ENCODE results near the gene TBX1. TPM values are rescaled to one million over a fixed set of nuclear protein-coding genes. Genes with fewer than 3 reads are reported as not detected.
A peak's percentile ranks its signal among the peaks of the same experiment; 100 is the strongest.

The TBX1 gene
- total RNA-seq, 1 donor from 2014 or later, result 13.5 TPM

GRCh38 chr22:19721330-19722177 lies 39.0 kb upstream of the TBX1 start:
- peaks cover 66% of the 10 kb centered on the region for H3K27me3 ChIP-seq (ENCODE audit: low read depth)
- H3K27ac ChIP-seq, result no peak overlapping the region
- no peak for ATAC-seq
- intact Hi-C loops (cut with DNase I), result no loop called here
- no peak for TF ChIP-seq CTCF (IDR thresholded peaks at IDR 0.05)
- peaks cover 30% of the 10 kb centered on the region for H3K4me1 ChIP-seq
- H3K4me3 ChIP-seq, result no peak overlapping the region
- no peaks in the 10 kb centered on the region for H3K9me3 ChIP-seq
- no peak for DNase-seq
- no peaks in the 10 kb centered on the region for H3K36me3 ChIP-seq

DNA sequence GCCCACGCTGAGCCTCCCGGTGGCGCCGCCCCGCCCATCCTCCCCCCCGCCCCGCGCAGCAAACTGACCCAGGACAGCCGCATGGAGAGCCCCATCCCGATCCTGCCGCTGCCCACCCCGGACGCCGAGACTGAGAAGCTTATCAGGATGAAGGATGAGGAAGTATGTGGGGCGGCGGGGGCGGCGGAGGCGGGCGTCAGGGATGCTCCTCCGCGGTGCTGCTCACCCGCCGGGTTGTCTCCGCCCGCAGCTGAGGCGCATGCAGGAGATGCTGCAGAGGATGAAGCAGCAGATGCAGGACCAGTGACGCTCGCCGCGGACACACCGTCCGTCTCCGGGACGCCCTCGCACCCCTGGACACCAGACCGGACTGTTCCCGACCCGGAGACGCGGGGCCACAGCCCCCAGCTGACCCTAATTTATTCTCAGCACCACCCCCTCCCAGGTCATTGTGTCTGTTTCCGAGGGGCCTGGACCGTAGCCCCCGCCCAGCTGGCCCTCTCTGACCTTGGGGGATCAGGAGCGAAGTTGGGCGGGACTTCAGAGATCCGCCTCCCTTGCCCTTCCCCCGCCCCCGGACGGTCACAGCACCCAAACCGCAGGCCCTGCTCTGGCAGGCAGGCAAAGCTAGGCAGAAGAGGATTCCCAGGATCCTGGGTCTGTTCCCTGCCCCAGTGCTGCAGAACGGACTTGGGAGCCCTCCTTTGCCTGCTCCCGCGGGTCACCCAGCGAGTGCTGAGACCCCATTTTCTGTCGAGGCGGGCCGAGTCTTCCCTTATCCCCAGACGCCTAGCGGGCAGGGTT lies 38.2 kb upstream of the TBX1 start:
- ATAC-seq (no peak), DNase-seq (no peak)
- no peaks in the 10 kb centered on the region for H3K36me3 ChIP-seq
- H3K4me3 ChIP-seq, result no peak overlapping the region
- peaks cover 27% of the 10 kb centered on the region for H3K4me1 ChIP-seq
- H3K9me3 ChIP-seq, result no peaks in the 10 kb centered on the region
- no peak overlapping the region for H3K27ac ChIP-seq
- H3K27me3 ChIP-seq (ENCODE audit: low read depth), result peaks cover 57% of the 10 kb centered on the region
- intact Hi-C loops (cut with DNase I), result no loop called here
- TF ChIP-seq CTCF (IDR thresholded peaks at IDR 0.05), result no peak

DNA sequence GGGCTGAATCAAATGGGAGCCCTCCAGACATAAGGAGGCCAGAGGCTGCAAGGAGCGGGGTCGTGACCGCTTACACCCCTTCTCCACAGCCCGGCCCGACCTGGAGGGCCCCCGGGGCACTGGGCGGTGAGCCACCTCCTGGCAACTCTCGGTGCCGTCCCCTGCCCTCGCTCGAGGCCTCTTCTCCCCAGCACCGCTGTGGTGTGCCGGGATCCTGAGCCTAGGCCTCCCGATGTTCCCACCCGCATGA lies 37.7 kb upstream of the TBX1 start:
- H3K9me3 ChIP-seq, result no peaks in the 10 kb centered on the region
- TF ChIP-seq CTCF (IDR thresholded peaks at IDR 0.05), result no peak
- peaks cover 22% of the 10 kb centered on the region for H3K4me1 ChIP-seq
- intact Hi-C loops (cut with DNase I), result no loop called here
- H3K27me3 ChIP-seq (ENCODE audit: low read depth), result peaks cover 56% of the 10 kb centered on the region
- ATAC-seq, result no peak
- H3K27ac ChIP-seq, result no peak overlapping the region
- no peaks in the 10 kb centered on the region for H3K36me3 ChIP-seq
- no peak for DNase-seq
- no peak overlapping the region for H3K4me3 ChIP-seq

DNA sequence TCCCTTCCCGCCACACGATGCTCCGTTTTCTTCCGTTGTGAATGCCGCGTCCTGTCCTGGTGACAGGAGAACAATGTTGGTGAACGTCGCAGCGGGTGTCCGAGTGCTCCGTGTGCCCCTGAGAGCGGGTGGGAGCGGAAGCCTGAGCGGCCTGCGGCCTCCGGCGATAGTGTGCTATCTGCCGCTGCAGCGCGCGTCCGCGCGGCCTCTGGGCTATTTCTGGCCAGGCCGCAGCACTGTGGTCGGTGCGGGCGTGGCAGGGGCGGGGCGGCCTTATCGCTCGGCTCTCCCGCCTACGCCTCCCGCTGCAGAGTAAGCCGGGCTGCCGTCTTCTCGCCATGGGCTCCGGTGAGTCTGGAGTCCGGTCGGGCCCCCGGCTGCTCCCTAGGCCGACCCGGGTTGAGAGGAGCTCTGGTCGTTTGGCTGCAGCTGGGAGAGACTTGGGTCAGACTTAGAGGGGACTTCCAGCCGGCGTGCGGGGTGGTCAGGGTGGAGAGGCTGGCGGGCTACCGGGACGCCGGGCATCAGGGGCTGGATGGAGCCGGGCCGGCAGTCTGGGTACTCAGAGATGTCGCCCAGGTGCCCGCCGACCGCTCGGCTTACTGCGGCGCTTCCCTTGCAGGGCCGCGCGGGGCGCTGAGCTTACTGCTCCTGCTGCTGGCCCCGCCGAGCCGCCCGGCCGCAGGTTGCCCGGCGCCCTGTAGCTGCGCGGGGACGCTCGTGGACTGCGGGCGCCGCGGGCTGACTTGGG lies 37.2 kb upstream of the TBX1 start, which contains the start of gene GP1BB:
GP1BB (plus strand) TSS at position 308 of the 751 bp plus-strand sequence; CDS start at position 339, 31 bp downstream.
- DNase-seq (peak; percentile 61), ATAC-seq (peak; percentile 46 to 82)
- peak within 1 kb of the TSS; percentile 36 for H3K4me3 ChIP-seq
- intact Hi-C loops (cut with DNase I), result no loop called here
- peak; percentile 14 for TF ChIP-seq CTCF (IDR thresholded peaks at IDR 0.05)
- H3K27ac ChIP-seq, result no peak within 1 kb of the TSS
- no peaks in the 10 kb centered on the region for H3K36me3 ChIP-seq
- H3K27me3 ChIP-seq (ENCODE audit: low read depth), result peaks cover 54% of the 10 kb centered on the region
- no peaks in the 10 kb centered on the region for H3K9me3 ChIP-seq
- H3K4me1 ChIP-seq, result peaks cover 20% of the 10 kb centered on the region

Data from lower lobe of right lung (tissue), 2 donors.